Measurements from ENCODE around the gene GUCY2F.

The GUCY2F gene

DNA sequence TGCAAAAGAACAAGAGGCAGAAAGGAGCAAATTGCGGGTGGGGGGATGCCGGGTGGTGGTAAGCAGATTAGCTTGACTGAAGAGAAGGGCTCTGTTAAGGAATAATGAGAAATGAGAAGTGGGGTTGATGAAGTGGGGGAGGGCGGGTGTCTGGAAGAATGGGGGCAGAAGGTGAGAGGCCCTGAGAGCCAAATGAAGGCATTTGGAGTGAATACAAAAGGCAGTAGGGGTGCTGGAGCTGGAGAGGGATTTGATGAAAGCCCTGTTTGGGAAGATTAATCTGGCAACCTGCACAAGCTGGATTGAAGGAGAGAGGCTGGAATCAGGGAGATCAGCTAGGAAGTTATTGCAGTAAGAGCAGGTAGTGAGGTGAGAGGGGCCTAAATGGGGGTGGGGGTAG lies 82.1 kb downstream of the GUCY2F start:
- Histone ChIP-seq H3K79me2 (no peaks in the 10 kb centered on the region), H3K4me3 (ENCODE audit: low read depth, low read length) (no peak overlapping the region), H3K27me3 (ENCODE audit: control insufficient read depth, insufficient read depth, low read length) (no peaks in the 10 kb centered on the region), H3K9me3 (ENCODE audit: control insufficient read depth, low read length) (no peaks in the 10 kb centered on the region), H3K4me1 (no peaks in the 10 kb centered on the region), H3K4me2 (ENCODE audit: low read length) (no peak overlapping the region), H2AFZ (no peak overlapping the region), H3K36me3 (ENCODE audit: control insufficient read depth, insufficient read depth, low read length) (no peaks in the 10 kb centered on the region), H3K27ac (no peak overlapping the region), H3K9ac (no peak overlapping the region)
- TF ChIP-seq CTCF (IDR thresholded peaks at IDR 0.05), result no peak

DNA sequence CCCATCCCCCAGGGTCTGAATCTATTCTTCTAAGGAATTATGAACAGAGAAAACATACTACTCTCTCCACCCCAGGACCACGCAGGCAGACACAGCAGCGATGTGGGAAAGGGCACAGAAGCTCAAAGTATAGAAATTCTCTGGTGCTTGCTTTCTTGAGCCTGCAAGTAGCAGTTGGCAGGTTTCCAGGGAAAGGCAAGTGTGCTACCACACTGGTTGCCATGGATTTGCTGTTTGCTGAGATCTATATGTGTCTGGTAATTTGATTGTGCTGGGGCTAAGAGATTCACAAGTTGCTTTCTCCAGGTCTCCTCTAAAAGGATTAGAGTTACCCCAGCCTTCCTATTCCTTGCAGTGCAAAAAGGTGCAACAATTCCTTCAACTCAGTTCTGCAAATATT lies 83.1 kb downstream of the GUCY2F start:
- Histone ChIP-seq H3K27me3 (ENCODE audit: control insufficient read depth, insufficient read depth, low read length) (no peaks in the 10 kb centered on the region), H2AFZ (no peak overlapping the region), H3K9ac (no peak overlapping the region), H3K4me3 (ENCODE audit: low read depth, low read length) (no peak overlapping the region), H3K36me3 (ENCODE audit: control insufficient read depth, insufficient read depth, low read length) (no peaks in the 10 kb centered on the region), H3K9me3 (ENCODE audit: control insufficient read depth, low read length) (no peaks in the 10 kb centered on the region), H3K4me1 (no peaks in the 10 kb centered on the region), H3K4me2 (ENCODE audit: low read length) (no peak overlapping the region), H3K79me2 (no peaks in the 10 kb centered on the region), H3K27ac (no peak overlapping the region)
- no peak for TF ChIP-seq CTCF (IDR thresholded peaks at IDR 0.05)

DNA sequence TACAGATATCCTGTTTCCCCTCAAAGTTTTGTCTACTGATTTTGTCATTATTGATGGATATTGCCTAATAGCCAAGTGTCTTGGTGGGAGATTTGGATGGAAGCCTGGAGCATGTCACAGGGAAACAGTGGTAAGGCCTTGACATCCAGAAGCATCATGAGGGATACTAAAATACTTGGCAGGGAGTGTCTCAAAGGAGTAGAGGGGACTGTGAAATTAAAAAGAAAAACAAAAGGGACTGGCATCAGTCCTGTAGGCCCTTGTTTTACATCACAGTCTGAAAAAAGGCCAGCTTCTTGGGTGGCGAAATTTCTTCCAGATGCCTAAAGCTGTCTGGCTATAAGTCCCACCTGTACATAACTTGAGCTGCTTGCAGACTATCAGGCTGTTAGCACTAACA lies 83.8 kb downstream of the GUCY2F start:
- Histone ChIP-seq H3K4me3 (ENCODE audit: low read depth, low read length) (no peak overlapping the region), H3K4me2 (ENCODE audit: low read length) (no peak overlapping the region)
- no peak for TF ChIP-seq CTCF (IDR thresholded peaks at IDR 0.05)

DNA sequence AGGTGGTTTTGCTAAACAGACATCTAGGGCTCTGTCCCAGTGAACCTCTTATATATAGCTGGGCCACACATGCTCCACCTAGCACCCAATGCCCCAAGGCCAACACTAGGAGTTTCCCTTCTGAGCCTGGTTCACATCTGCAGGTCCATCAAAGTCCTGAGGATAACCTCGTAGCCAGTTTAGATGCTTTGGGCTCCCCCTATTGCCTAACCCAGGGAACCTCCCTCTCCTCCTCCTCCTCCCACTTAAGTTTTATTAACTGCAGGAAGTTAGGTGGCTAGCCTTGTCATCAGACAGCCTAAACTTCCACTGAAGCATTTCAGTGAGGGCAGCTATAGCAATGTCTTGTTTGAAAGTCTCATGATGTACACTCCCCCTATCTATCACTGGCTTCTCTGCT lies 88.0 kb downstream of the GUCY2F start:
- H3K79me2 ChIP-seq, result no peaks in the 10 kb centered on the region
- no peak overlapping the region for H3K4me3 ChIP-seq (ENCODE audit: low read depth, low read length)
- H3K9ac ChIP-seq, result no peak overlapping the region
- no peak overlapping the region for H2AFZ ChIP-seq
- no peak overlapping the region for H3K27ac ChIP-seq
- no peaks in the 10 kb centered on the region for H3K27me3 ChIP-seq (ENCODE audit: control insufficient read depth, insufficient read depth, low read length)
- H3K4me2 ChIP-seq (ENCODE audit: low read length), result no peak overlapping the region
- TF ChIP-seq CTCF (IDR thresholded peaks at IDR 0.05), result no peak
- H3K4me1 ChIP-seq, result no peaks in the 10 kb centered on the region
- no peaks in the 10 kb centered on the region for H3K9me3 ChIP-seq (ENCODE audit: control insufficient read depth, low read length)
- no peaks in the 10 kb centered on the region for H3K36me3 ChIP-seq (ENCODE audit: control insufficient read depth, insufficient read depth, low read length)

More for the DNA sequence above, 83.8 kb downstream of the GUCY2F start:
- no peaks in the 10 kb centered on the region for H3K27me3 ChIP-seq (ENCODE audit: control insufficient read depth, insufficient read depth, low read length)
- H2AFZ ChIP-seq, result no peak overlapping the region
- no peaks in the 10 kb centered on the region for H3K4me1 ChIP-seq
- H3K36me3 ChIP-seq (ENCODE audit: control insufficient read depth, insufficient read depth, low read length), result no peaks in the 10 kb centered on the region
- H3K9ac ChIP-seq, result no peak overlapping the region
- no peak overlapping the region for H3K27ac ChIP-seq
- H3K79me2 ChIP-seq, result no peaks in the 10 kb centered on the region
- no peaks in the 10 kb centered on the region for H3K9me3 ChIP-seq (ENCODE audit: control insufficient read depth, low read length)

DNA sequence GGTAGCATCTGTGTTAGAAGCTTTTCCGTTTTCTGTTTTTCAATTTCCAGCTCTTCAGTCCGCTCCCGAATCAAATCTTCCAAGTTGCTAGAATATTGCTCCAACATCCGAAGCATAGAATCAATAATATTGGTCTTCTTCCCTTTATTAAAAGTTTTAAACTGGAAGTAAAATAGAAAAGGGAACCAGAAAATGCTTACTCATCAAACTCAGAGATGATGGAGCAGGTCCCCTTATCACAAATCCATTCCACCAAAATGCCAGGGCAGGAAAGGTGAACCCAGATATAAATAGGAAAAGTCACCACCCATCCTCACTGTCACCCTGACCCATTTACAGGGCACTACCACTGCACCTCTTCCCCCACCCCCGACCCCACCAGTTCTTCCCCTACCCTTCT lies 89.0 kb downstream of the GUCY2F start:
- no peak overlapping the region for H3K27ac ChIP-seq
- no peaks in the 10 kb centered on the region for H3K27me3 ChIP-seq (ENCODE audit: control insufficient read depth, insufficient read depth, low read length)
- no peaks in the 10 kb centered on the region for H3K36me3 ChIP-seq (ENCODE audit: control insufficient read depth, insufficient read depth, low read length)
- TF ChIP-seq CTCF (IDR thresholded peaks at IDR 0.05), result no peak
- H3K4me2 ChIP-seq (ENCODE audit: low read length), result no peak overlapping the region
- H3K9me3 ChIP-seq (ENCODE audit: control insufficient read depth, low read length), result no peaks in the 10 kb centered on the region
- no peaks in the 10 kb centered on the region for H3K4me1 ChIP-seq
- H3K79me2 ChIP-seq, result no peaks in the 10 kb centered on the region
- H2AFZ ChIP-seq, result no peak overlapping the region
- H3K9ac ChIP-seq, result no peak overlapping the region
- H3K4me3 ChIP-seq (ENCODE audit: low read depth, low read length), result no peak overlapping the region
